Measurements from ENCODE around the gene PPP4R4. TPM values are rescaled to one million over a fixed set of nuclear protein-coding genes. Genes with fewer than 3 reads are reported as not detected.

Gene PPP4R4
- total RNA-seq, 1 experiment from 2014 or later: 3.9 TPM

DNA sequence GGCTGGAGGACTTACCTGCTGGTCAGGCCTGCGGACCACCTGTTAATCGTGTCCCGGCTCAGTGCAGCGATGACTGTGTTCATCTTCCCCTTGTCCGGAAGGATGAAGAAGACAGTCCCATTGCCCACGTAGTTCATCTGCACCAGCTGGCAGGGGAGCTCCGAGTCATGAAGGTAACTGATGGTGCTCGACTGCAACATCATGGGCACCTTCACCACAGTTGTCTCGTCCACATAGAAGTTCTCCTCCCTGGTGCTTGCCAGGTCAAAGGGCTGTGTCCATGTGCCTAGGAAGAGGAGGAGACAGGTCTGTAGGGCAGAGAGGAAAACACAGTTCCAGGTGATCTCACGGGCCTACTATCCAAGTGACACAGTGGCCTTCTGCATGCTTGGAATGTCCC lies 135.6 kb downstream of the PPP4R4 start:
- no peaks in the 10 kb centered on the region for H4K20me1 ChIP-seq (ENCODE audit: control insufficient read depth, insufficient read depth, insufficient read length)
- no CpG with 5 or more reads among the region's 10 CpGs for WGBS (ENCODE audit: extremely low coverage, insufficient read length, low lambda C conversion rate)

More for the DNA sequence above, 135.6 kb downstream of the PPP4R4 start:
- DNase-seq: no peak
- Histone ChIP-seq H3K18ac (ENCODE audit: insufficient read length, low read depth, low read length) (no peak overlapping the region), H4K5ac (ENCODE audit: insufficient read length, low read depth, low read length) (no peak overlapping the region), H3K14ac (ENCODE audit: insufficient read depth, low read length) (no peak overlapping the region), H2BK120ac (ENCODE audit: low read depth, low read length, poor library complexity, severe bottlenecking) (no peak overlapping the region), H3K4me2 (ENCODE audit: insufficient read depth, insufficient read length, low read length) (no peak overlapping the region), H3K23ac (ENCODE audit: insufficient read length, low read depth, low read length) (no peak overlapping the region), H2BK20ac (ENCODE audit: low read depth, low read length, poor library complexity, severe bottlenecking) (no peak overlapping the region), H3K4ac (ENCODE audit: low read depth, low read length) (no peak overlapping the region), H2BK5ac (ENCODE audit: insufficient read length, low read length) (no peak overlapping the region), H3K79me2 (ENCODE audit: insufficient read depth, low read length) (no peaks in the 10 kb centered on the region), H2AFZ (ENCODE audit: low read length) (no peak overlapping the region), H3K9me3 (ENCODE audit: control insufficient read depth, low read depth, low read length) (no peaks in the 10 kb centered on the region), H3K4me1 (ENCODE audit: insufficient read depth, low read length) (no peaks in the 10 kb centered on the region), H3T11ph (ENCODE audit: low read length) (no peak overlapping the region), H4K8ac (replicated peaks; ENCODE audit: insufficient read length, low read depth, low read length) (no peak overlapping the region), H3K56ac (ENCODE audit: insufficient read length, low read depth, low read length) (no peak overlapping the region), H2BK12ac (ENCODE audit: insufficient read length, low read depth, low read length) (no peak overlapping the region), H2AK5ac (ENCODE audit: insufficient read length, low read length) (no peak overlapping the region), H3K9ac (ENCODE audit: extremely low read depth, insufficient read length, low read length) (no peak overlapping the region), H3K79me1 (ENCODE audit: insufficient read depth, low read depth, low read length, poor library complexity, severe bottlenecking) (no peaks in the 10 kb centered on the region), H4K91ac (ENCODE audit: insufficient read length, low read depth, low read length) (no peak overlapping the region), H3K27me3 (ENCODE audit: insufficient read depth, low read length) (no peaks in the 10 kb centered on the region), H3K27ac (ENCODE audit: insufficient read length, low read depth, low read length) (no peak overlapping the region), H3K23me2 (ENCODE audit: insufficient read length, low read depth, low read length, poor library complexity, severe bottlenecking) (no peaks in the 10 kb centered on the region), H2BK15ac (ENCODE audit: low read depth, low read length) (no peak overlapping the region)
- H3K4me1 Mint-ChIP-seq: no peaks in the 10 kb centered on the region
- TF ChIP-seq, protein P1, sequence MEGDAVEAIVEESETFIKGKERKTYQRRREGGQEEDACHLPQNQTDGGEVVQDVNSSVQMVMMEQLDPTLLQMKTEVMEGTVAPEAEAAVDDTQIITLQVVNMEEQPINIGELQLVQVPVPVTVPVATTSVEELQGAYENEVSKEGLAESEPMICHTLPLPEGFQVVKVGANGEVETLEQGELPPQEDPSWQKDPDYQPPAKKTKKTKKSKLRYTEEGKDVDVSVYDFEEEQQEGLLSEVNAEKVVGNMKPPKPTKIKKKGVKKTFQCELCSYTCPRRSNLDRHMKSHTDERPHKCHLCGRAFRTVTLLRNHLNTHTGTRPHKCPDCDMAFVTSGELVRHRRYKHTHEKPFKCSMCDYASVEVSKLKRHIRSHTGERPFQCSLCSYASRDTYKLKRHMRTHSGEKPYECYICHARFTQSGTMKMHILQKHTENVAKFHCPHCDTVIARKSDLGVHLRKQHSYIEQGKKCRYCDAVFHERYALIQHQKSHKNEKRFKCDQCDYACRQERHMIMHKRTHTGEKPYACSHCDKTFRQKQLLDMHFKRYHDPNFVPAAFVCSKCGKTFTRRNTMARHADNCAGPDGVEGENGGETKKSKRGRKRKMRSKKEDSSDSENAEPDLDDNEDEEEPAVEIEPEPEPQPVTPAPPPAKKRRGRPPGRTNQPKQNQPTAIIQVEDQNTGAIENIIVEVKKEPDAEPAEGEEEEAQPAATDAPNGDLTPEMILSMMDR (conservative IDR thresholded peaks at IDR 0.05): no peak
- H3K27me3 Mint-ChIP-seq (ENCODE audit: low read depth): peaks cover 11% of the 10 kb centered on the region
- H3K4me3 Mint-ChIP-seq: no peak overlapping the region
- peaks cover 3 to 8% (median 4%) of the 10 kb centered on the region in 3 experiments; a peak in 4 of 7 replicates for H3K36me3 Mint-ChIP-seq (ENCODE audit: insufficient read depth in 1 of 3, low read depth in 3 of 3)
- H3K27ac Mint-ChIP-seq: no peak overlapping the region
- peaks cover 14 to 18% of the 10 kb centered on the region in 2 experiments for H3K9me3 Mint-ChIP-seq
